ENCODE measurements around the gene VTI1A.

- TF ChIP-seq CTCF (CRISPR knock-in tag; IDR thresholded peaks at IDR 0.05) (no peak), TBP (CRISPR knock-in tag; IDR thresholded peaks at IDR 0.05) (no peak), ZKSCAN8 (CRISPR knock-in tag; IDR thresholded peaks at IDR 0.05; ENCODE audit: borderline replicate concordance) (no peak), MEF2D (CRISPR knock-in tag; IDR thresholded peaks at IDR 0.05) (no peak), PRDM10 (CRISPR knock-in tag; IDR thresholded peaks at IDR 0.05; ENCODE audit: low read depth) (no peak), CREB1 (IDR thresholded peaks at IDR 0.05) (no peak), CREB1 (CRISPR knock-in tag; IDR thresholded peaks at IDR 0.05) (no peak), ZNF589 (CRISPR knock-in tag; conservative IDR thresholded peaks at IDR 0.05) (no peak), JUND (CRISPR knock-in tag; IDR thresholded peaks at IDR 0.05) (no peak), SALL2 (CRISPR knock-in tag; IDR thresholded peaks at IDR 0.05) (no peak), MYC (CRISPR knock-in tag; IDR thresholded peaks at IDR 0.05; ENCODE audit: borderline replicate concordance) (no peak), HNRNPUL1 (IDR thresholded peaks at IDR 0.05; ENCODE audit: low read depth, low read length) (no peak), ZNF432 (CRISPR knock-in tag; IDR thresholded peaks at IDR 0.05; ENCODE audit: borderline replicate concordance) (no peak)
- TF ChIP-seq, protein P1, sequence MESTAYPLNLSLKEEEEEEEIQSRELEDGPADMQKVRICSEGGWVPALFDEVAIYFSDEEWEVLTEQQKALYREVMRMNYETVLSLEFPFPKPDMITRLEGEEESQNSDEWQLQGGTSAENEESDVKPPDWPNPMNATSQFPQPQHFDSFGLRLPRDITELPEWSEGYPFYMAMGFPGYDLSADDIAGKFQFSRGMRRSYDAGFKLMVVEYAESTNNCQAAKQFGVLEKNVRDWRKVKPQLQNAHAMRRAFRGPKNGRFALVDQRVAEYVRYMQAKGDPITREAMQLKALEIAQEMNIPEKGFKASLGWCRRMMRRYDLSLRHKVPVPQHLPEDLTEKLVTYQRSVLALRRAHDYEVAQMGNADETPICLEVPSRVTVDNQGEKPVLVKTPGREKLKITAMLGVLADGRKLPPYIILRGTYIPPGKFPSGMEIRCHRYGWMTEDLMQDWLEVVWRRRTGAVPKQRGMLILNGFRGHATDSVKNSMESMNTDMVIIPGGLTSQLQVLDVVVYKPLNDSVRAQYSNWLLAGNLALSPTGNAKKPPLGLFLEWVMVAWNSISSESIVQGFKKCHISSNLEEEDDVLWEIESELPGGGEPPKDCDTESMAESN (CRISPR knock-in tag; conservative IDR thresholded peaks at IDR 0.05), result no peak
- TF ChIP-seq, protein P2, sequence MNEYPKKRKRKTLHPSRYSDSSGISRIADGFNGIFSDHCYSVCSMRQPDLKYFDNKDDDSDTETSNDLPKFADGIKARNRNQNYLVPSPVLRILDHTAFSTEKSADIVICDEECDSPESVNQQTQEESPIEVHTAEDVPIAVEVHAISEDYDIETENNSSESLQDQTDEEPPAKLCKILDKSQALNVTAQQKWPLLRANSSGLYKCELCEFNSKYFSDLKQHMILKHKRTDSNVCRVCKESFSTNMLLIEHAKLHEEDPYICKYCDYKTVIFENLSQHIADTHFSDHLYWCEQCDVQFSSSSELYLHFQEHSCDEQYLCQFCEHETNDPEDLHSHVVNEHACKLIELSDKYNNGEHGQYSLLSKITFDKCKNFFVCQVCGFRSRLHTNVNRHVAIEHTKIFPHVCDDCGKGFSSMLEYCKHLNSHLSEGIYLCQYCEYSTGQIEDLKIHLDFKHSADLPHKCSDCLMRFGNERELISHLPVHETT (CRISPR knock-in tag; conservative IDR thresholded peaks at IDR 0.05), result no peak
These were observed 384.8 kb downstream of the VTI1A start for GRCh38 chr10:112831859-112832258.

Measured in HepG2 (cell line).